Naive thymus-derived CD4-positive, alpha-beta T cell (primary cell): Measurements from ENCODE around the gene VSTM2L. TPM values are rescaled to one million over a fixed set of nuclear protein-coding genes. Genes with fewer than 3 reads are reported as not detected.

Source experiments
- ATAC-seq: fragments of 150-1000 bp; cut with Tn5 transposase; 2 replicates; pipeline ENCODE4 v1.10.0; 2021; ENCODE audit warnings: mild to moderate bottlenecking, moderate library complexity
- CTCF ChIA-PET: fragments of 350-600 bp; sonication (Branson Sonifier 250); formaldehyde crosslinking; loops from one replicate; lab custom pipeline; 2021; ENCODE audit warnings: antibody characterized with exemption; lab: Charles Lee
- POLR2A ChIA-PET: fragments of 350-600 bp; sonication (Branson Sonifier 250); formaldehyde crosslinking; loops from one replicate; lab custom pipeline; 2021; ENCODE audit warnings: antibody characterized with exemption, inconsistent platforms; lab: Charles Lee
- DNase-seq, 9 donors: peaks; one replicate each; pipeline versions ENCODE4 v3.0.0 to v3.0.0-alpha.2; 2020 to 2022; ENCODE audit warnings: mixed read lengths in 1 of 9
- H3K27ac ChIP-seq: one replicate; pipeline ENCODE4 v1.7.0; 2013; ENCODE audit warnings: mild to moderate bottlenecking, low read depth, low read length, moderate library complexity
- H3K27me3 ChIP-seq, 2 donors: one replicate each; pipeline ENCODE4 v1.7.0; 2013; ENCODE audit warnings: low read length in 2 of 2, mild to moderate bottlenecking in 2 of 2, moderate library complexity in 2 of 2; ENCODE audit not compliant: control insufficient read depth in 2 of 2, insufficient read depth in 2 of 2
- H3K36me3 ChIP-seq, 3 experiments: 1 replicate in 2 of 3; 2 replicates in 1 of 3; pipeline ENCODE4 v1.7.0; 2013; ENCODE audit warnings: low read length in 3 of 3, mild to moderate bottlenecking in 3 of 3, moderate library complexity in 1 of 3; ENCODE audit not compliant: insufficient read depth in 3 of 3, control insufficient read depth in 2 of 3
- H3K4me1 ChIP-seq, 2 donors: one replicate each; pipeline ENCODE4 v1.7.0; 2013; ENCODE audit warnings: low read length in 2 of 2, mild to moderate bottlenecking in 2 of 2, moderate library complexity in 1 of 2; ENCODE audit not compliant: control insufficient read depth in 2 of 2, insufficient read depth in 2 of 2
- H3K4me3 ChIP-seq: 2 replicates; pipeline ENCODE4 v1.7.0; 2013; ENCODE audit warnings: mild to moderate bottlenecking, low read length
- H3K9me3 ChIP-seq, 3 experiments: 1 replicate in 2 of 3; 2 replicates in 1 of 3; pipeline ENCODE4 v1.7.0; 2013; ENCODE audit warnings: low read length in 3 of 3; ENCODE audit not compliant: control insufficient read depth in 2 of 3
- H3K27ac Mint-ChIP-seq, 9 donors: one replicate each; pipeline ENCODE4 v1.8.0; 2020 to 2022; ENCODE audit warnings: mixed read lengths in 9 of 9, mild to moderate bottlenecking in 8 of 9, moderate library complexity in 5 of 9, inconsistent platforms in 2 of 9
- H3K27me3 Mint-ChIP-seq, 5 donors: one replicate each; pipeline ENCODE4 v1.8.0; 2021 to 2022; ENCODE audit warnings: mixed read lengths in 5 of 5, mild to moderate bottlenecking in 1 of 5
- H3K36me3 Mint-ChIP-seq, 5 donors: one replicate each; pipeline ENCODE4 v1.8.0; 2020 to 2022; ENCODE audit warnings: mixed read lengths in 5 of 5, mild to moderate bottlenecking in 3 of 5, inconsistent platforms in 1 of 5
- H3K4me1 Mint-ChIP-seq, 7 donors: one replicate each; pipeline ENCODE4 v1.8.0; 2020 to 2022; ENCODE audit warnings: mixed read lengths in 7 of 7, mild to moderate bottlenecking in 3 of 7, inconsistent platforms in 1 of 7
- H3K4me3 Mint-ChIP-seq, 10 donors: one replicate each; pipeline ENCODE4 v1.8.0; 2020 to 2022; ENCODE audit warnings: mild to moderate bottlenecking in 10 of 10, mixed read lengths in 10 of 10, moderate library complexity in 6 of 10, inconsistent platforms in 2 of 10
- H3K9me3 Mint-ChIP-seq, 11 donors: one replicate each; pipeline ENCODE4 v1.8.0; 2020 to 2022; ENCODE audit warnings: mixed read lengths in 11 of 11, mild to moderate bottlenecking in 4 of 11, inconsistent platforms in 1 of 11, moderate library complexity in 1 of 11
- intact Hi-C, 2 donors: fragments of 100-400 bp; cut with micrococcal nuclease; formaldehyde crosslinking; loops; one replicate each; pipeline ENCODE4 v1.15.1; 2023
- polyA plus RNA-seq, 2 donors: library from polyadenylated mRNA; unstranded; fragments of 300-500 nt; fragmentation: Illumina TruSeq; gene quantifications; one replicate each; pipeline ENCODE4 v1.2.3, GENCODE V29; 2021
- total RNA-seq, 6 experiments: library from RNA in 5 of 6; stranded (reverse) in 5 of 6; gene quantifications; 1 replicate in 5 of 6; 2 replicates in 1 of 6; pipeline ENCODE4 v1.2.3 and lab custom pipeline; 2021 to 2026

Gene VSTM2L
- total and polyA plus RNA-seq, 7 experiments from 2014 or later, result 0.12 TPM; not detected in 6

DNA sequence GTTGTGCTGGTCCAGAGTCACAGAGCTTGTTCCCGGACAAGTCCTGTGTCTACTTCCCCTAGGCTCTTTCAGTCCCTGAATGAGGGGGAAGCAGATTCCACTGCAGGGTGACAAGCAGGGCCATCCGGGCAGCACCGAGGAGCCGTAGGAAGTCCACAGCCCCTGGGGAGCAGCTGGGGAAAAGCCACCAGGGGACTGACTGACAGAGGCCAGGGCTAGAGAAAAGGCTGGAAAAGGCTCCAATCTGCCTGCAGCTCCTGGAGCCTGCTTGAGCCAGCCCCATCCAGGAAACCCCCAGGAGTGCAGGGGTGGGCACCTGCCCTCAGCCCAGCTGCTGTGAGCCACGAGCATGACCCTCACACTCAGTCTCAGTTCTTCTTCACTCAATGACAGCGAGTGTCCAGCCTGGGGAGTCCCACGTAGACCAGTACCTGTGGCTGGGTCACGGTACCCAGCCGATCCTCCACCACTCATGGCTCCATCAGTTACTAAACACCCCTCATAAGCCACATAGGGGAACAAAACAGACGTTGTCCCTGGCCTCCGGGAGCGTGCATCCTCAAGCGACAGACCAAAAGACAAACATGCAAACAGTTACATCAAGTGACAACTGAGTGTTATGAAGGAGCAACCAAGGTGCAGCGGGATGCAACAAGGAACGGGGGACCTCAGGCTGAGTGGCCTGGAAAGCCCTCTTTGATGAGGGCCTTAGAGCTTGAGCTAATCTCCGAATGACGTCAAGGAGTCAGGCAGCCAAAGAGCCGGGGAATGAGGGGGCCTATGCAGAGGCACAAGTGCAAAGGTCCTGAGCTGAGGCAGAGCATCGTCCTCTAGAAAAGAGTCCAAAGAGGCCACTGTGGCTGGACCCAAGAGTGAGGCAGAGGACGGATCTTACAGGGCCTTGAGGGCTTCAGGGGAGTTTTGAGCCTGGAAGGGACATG is 24.8 kb upstream of the VSTM2L start:
- ChIA-PET CTCF (no interaction called here), POLR2A (no interaction called here)
- intact Hi-C loops, result no loop called here
- Mint-ChIP-seq H3K4me3 (no peak overlapping the region), H3K27me3 (no peaks in the 10 kb centered on the region), H3K36me3 (peaks cover 0 to 13% (median 5%) of the 10 kb centered on the region in 5 donors), H3K4me1 (peaks cover 0 to 2% (median 0%) of the 10 kb centered on the region in 7 donors), H3K27ac (peak overlapping the region in 1 of 9 donors; percentile 4), H3K9me3 (peaks cover 0 to 1% (median 0%) of the 10 kb centered on the region in 11 donors)
- Histone ChIP-seq H3K9me3 (no peaks in the 10 kb centered on the region), H3K27me3 (no peaks in the 10 kb centered on the region), H3K27ac (no peak overlapping the region), H3K36me3 (peaks cover 0 to 15% (median 0%) of the 10 kb centered on the region in 3 experiments), H3K4me1 (no peaks in the 10 kb centered on the region), H3K4me3 (no peak overlapping the region)
- ATAC-seq (no peak), DNase-seq (no peak)

DNA sequence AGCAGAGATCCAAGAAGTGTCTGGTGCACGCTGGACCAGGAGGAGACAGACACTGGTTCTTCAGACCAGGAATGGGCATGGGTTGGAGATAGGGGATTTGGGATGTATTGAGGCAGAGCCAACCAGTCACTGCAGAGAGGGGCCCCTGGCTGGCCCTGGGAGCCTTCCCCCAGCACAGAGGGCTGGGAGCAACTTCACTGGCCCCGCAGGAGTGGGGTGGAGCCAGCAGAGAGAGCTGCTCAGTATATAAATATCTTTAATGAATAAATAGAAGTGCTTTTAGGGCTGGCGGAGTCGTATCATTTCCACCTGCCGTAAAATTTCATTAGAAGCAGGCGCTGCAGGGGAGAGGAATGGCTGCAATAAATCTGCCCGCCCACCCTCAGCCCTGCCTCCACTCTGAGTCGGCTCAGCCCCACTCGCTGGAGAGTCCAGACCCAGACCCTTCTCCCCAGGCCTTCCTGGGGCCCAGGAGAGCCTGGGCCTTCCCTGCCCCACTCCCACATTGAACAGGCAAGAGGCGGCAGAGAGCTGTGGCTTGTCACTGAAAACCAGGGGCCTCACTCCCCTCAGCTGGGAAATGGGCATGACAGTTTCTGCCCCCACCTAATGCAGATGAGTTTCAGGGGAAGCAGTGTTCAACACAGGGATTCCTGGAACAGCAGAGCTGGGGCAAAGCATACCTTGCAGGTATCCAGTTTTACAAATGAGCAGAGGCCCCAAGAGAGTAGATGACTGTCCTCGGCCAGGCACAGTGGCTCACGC is 23.9 kb upstream of the VSTM2L start:
- intact Hi-C loops, result no loop called here
- H3K36me3 ChIP-seq, result peaks cover 0 to 7% (median 0%) of the 10 kb centered on the region in 3 experiments
- H3K9me3 Mint-ChIP-seq, result peaks cover 0 to 1% (median 0%) of the 10 kb centered on the region in 11 donors

DNA sequence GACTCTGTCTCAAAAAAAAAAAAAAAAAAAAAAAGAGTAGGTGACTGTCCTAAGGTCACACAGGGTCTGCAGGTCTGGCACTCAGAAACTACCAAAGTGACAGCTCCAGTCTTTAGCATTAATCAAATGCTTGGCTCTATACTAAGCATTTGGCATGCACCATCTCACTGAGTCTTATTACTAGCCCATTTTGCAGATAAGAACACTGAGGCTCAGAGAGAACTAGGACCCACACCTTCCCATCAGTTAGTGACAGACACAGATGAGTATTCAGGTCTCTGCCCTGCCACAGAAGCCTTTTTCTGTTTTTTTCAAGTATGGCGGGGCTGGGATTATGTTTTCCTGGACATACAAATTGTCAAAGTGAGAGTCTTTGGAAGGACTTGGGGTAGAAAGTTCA is 23.1 kb upstream of the VSTM2L start:
- no peak overlapping the region for H3K27ac ChIP-seq
- H3K4me3 Mint-ChIP-seq, result no peak overlapping the region
- CTCF ChIA-PET, result no interaction called here
- H3K36me3 Mint-ChIP-seq, result peaks cover 0 to 3% (median 0%) of the 10 kb centered on the region in 5 donors
- H3K4me3 ChIP-seq, result no peak overlapping the region
- DNase-seq (no peak), ATAC-seq (no peak)
- intact Hi-C loops, result no loop called here
- POLR2A ChIA-PET, result no interaction called here
- H3K27ac Mint-ChIP-seq, result no peak overlapping the region
- no peaks in the 10 kb centered on the region for H3K27me3 Mint-ChIP-seq
- no peaks in the 10 kb centered on the region for H3K9me3 ChIP-seq
- H3K27me3 ChIP-seq, result no peaks in the 10 kb centered on the region
- H3K36me3 ChIP-seq, result peaks cover 0 to 2% (median 0%) of the 10 kb centered on the region in 3 experiments
- H3K9me3 Mint-ChIP-seq, result peaks cover 0 to 1% (median 0%) of the 10 kb centered on the region in 11 donors
- peaks cover 0 to 2% (median 0%) of the 10 kb centered on the region in 7 donors for H3K4me1 Mint-ChIP-seq
- H3K4me1 ChIP-seq, result no peaks in the 10 kb centered on the region

More for the DNA sequence above, 23.9 kb upstream of the VSTM2L start:
- Histone ChIP-seq H3K4me1 (no peaks in the 10 kb centered on the region), H3K27ac (no peak overlapping the region), H3K4me3 (no peak overlapping the region), H3K9me3 (no peaks in the 10 kb centered on the region), H3K27me3 (no peaks in the 10 kb centered on the region)
- Mint-ChIP-seq H3K4me3 (no peak overlapping the region), H3K36me3 (peaks cover 0 to 6% (median 4%) of the 10 kb centered on the region in 5 donors), H3K27ac (peak overlapping the region in 1 of 9 donors; percentile 4), H3K27me3 (no peaks in the 10 kb centered on the region), H3K4me1 (peaks cover 0 to 2% (median 0%) of the 10 kb centered on the region in 7 donors)
- ChIA-PET POLR2A (no interaction called here), CTCF (no interaction called here)
- no peak for ATAC-seq
- no peak for DNase-seq

DNA sequence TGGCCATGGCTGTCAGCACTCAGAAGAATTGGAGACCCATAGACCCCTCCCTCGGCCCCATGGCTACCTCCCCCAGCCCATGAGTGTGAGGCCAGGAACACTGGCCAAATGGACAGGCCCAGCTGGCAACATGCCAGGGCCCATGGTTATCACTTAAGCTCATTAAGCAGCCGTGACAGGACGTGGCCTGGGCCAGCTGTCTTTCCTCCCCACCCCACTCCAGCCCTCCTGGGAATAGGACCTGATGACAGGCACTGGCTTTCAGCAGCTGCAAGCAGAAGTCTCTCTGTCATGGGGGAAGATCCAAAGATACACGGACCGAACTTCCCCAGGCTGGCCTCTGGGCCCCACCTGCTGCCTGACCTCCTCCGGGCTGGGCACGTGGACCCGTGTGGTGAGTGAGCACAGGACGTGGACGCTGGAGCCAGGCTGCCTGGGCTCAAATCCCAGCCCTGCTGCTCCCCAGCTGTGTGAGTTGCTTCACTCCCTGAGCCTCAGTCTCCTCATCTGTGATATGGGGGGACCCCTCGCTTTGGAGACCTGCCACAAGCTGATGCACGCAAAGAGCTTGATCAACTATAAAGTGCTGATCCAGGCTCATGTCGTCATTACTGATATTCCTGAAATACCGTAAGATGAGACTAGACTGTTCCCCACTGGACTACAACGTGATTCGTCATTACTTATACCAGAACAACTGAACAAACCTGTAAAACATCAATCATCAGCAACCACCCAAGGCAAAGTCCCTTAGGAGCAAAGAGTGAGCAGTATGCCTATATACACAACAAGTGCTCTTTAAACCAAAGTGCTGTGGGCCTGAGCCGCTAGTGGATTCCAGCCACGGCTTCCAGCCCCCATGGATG is 22.0 kb upstream of the VSTM2L start:
- Histone ChIP-seq H3K4me1 (no peaks in the 10 kb centered on the region), H3K27ac (no peak overlapping the region), H3K36me3 (no peaks in the 10 kb centered on the region), H3K27me3 (no peaks in the 10 kb centered on the region), H3K4me3 (no peak overlapping the region), H3K9me3 (no peaks in the 10 kb centered on the region)
- Mint-ChIP-seq H3K36me3 (peaks cover 0 to 3% (median 0%) of the 10 kb centered on the region in 5 donors), H3K27ac (no peak overlapping the region), H3K9me3 (peaks cover 0 to 1% (median 0%) of the 10 kb centered on the region in 11 donors), H3K4me1 (peaks cover 0 to 2% (median 0%) of the 10 kb centered on the region in 7 donors), H3K27me3 (no peaks in the 10 kb centered on the region), H3K4me3 (no peak overlapping the region)
- no peak for DNase-seq
- ChIA-PET CTCF (no interaction called here), POLR2A (no interaction called here)
- no peak for ATAC-seq
- intact Hi-C loops, result no loop called here

DNA sequence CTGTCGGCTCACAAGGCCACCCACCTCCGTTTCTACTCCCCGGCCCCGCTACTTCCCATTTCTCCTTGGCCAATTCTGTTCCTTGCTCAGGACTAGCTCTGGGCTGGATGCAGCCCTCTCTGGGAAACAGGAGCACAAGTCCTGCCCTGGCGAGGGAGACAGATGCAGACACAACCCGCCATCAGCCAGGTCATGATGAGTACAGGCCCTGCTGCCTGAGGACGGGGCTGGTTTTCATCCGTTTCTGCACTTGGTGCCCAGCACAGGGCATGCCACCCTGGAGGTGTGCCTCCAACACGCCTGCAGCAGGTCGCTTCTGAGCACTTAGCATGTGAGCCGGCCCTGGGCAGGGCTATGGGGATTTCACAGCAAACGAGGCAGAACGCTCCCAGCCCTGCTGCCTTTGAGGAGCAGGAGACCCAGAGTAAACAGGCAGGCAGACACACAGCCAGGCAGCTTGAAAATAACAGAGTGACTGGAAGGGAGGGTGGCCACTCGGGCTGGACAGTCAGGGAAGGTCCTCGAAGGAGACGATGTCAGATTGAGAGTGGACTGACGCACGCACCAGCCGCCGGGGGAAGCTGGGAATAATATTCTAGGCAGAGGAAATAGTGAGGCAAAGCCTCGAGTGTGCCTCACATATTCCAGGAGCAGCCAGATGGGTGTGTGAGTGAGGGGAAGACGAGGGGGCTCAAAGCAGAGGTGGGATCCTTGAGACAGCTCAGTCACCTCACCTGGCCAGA is 21.2 kb upstream of the VSTM2L start:
- Mint-ChIP-seq H3K27me3 (no peaks in the 10 kb centered on the region), H3K4me3 (no peak overlapping the region), H3K36me3 (no peaks in the 10 kb centered on the region), H3K9me3 (peaks cover 0 to 1% (median 0%) of the 10 kb centered on the region in 11 donors), H3K27ac (no peak overlapping the region), H3K4me1 (peaks cover 0 to 2% (median 0%) of the 10 kb centered on the region in 7 donors)
- no peaks in the 10 kb centered on the region for H3K36me3 ChIP-seq
- H3K27me3 ChIP-seq, result no peaks in the 10 kb centered on the region
- H3K27ac ChIP-seq, result no peak overlapping the region
- no peaks in the 10 kb centered on the region for H3K9me3 ChIP-seq
- no peaks in the 10 kb centered on the region for H3K4me1 ChIP-seq
- ChIA-PET POLR2A (no interaction called here), CTCF (no interaction called here)
- ATAC-seq (no peak), DNase-seq (no peak)
- intact Hi-C loops, result no loop called here
- H3K4me3 ChIP-seq, result no peak overlapping the region
